ENCODE measurements around the gene SACS. TPM values are rescaled to one million over a fixed set of nuclear protein-coding genes. Genes with fewer than 3 reads are reported as not detected.

Gene SACS
- total RNA-seq, 1 experiment from 2014 or later = 53.0 TPM

- H3K9me3 Mint-ChIP-seq = no peaks in the 10 kb centered on the region; a peak in 1 of 5 replicates
- DNase-seq = no peak
- Histone ChIP-seq H3K79me1 (ENCODE audit: insufficient read depth, low read depth, low read length, poor library complexity, severe bottlenecking) (no peaks in the 10 kb centered on the region), H4K8ac (replicated peaks; ENCODE audit: insufficient read length, low read depth, low read length) (no peak overlapping the region), H3K23me2 (ENCODE audit: insufficient read length, low read depth, low read length, poor library complexity, severe bottlenecking) (no peaks in the 10 kb centered on the region), H3K9ac (ENCODE audit: extremely low read depth, insufficient read length, low read length) (no peak overlapping the region), H3K14ac (ENCODE audit: insufficient read depth, low read length) (no peak overlapping the region), H3K18ac (ENCODE audit: insufficient read length, low read depth, low read length) (no peak overlapping the region), H3K27me3 (ENCODE audit: insufficient read depth, low read length) (no peaks in the 10 kb centered on the region), H3K23ac (ENCODE audit: insufficient read length, low read depth, low read length) (no peak overlapping the region), H3K56ac (ENCODE audit: insufficient read length, low read depth, low read length) (no peak overlapping the region), H3K27ac (ENCODE audit: insufficient read length, low read depth, low read length) (no peak overlapping the region), H4K5ac (ENCODE audit: insufficient read length, low read depth, low read length) (no peak overlapping the region), H4K20me1 (ENCODE audit: control insufficient read depth, insufficient read depth, insufficient read length) (no peaks in the 10 kb centered on the region), H2BK5ac (ENCODE audit: insufficient read length, low read length) (no peak overlapping the region), H3K79me2 (ENCODE audit: insufficient read depth, low read length) (no peaks in the 10 kb centered on the region), H2AK5ac (ENCODE audit: insufficient read length, low read length) (no peak overlapping the region), H2BK120ac (ENCODE audit: low read depth, low read length, poor library complexity, severe bottlenecking) (no peak overlapping the region), H4K91ac (ENCODE audit: insufficient read length, low read depth, low read length) (no peak overlapping the region), H2BK12ac (ENCODE audit: insufficient read length, low read depth, low read length) (no peak overlapping the region), H2BK20ac (ENCODE audit: low read depth, low read length, poor library complexity, severe bottlenecking) (no peak overlapping the region), H2AFZ (ENCODE audit: low read length) (no peak overlapping the region), H3K4me2 (ENCODE audit: insufficient read depth, insufficient read length, low read length) (no peak overlapping the region), H2BK15ac (ENCODE audit: low read depth, low read length) (no peak overlapping the region), H3K9me3 (ENCODE audit: control insufficient read depth, low read depth, low read length) (no peaks in the 10 kb centered on the region), H3T11ph (ENCODE audit: low read length) (no peak overlapping the region), H3K4me1 (ENCODE audit: insufficient read depth, low read length) (no peaks in the 10 kb centered on the region), H3K4ac (ENCODE audit: low read depth, low read length) (no peak overlapping the region)
- H3K27me3 Mint-ChIP-seq (ENCODE audit: low read depth) = no peaks in the 10 kb centered on the region
- WGBS (ENCODE audit: extremely low coverage, insufficient read length, low lambda C conversion rate) = no CpG with 5 or more reads among the region's 1 CpG
- no peak overlapping the region for H3K27ac Mint-ChIP-seq
- no peaks in the 10 kb centered on the region for H3K4me1 Mint-ChIP-seq
- no peak for TF ChIP-seq CTCF (conservative IDR thresholded peaks at IDR 0.05)
- no peak overlapping the region for H3K4me3 Mint-ChIP-seq
- peaks cover 0 to 4% (median 0%) of the 10 kb centered on the region in 3 experiments; a peak in 1 of 7 replicates for H3K36me3 Mint-ChIP-seq (ENCODE audit: insufficient read depth in 1 of 3, low read depth in 3 of 3)
Observed at GRCh38 chr13:23288564-23288963, 144.9 kb downstream of the SACS start.
